GM12891 (cell line): ENCODE results near the gene PITPNC1.
"Not testable (repeated sequence)": the region's sequence is repeated elsewhere in the genome, so short reads cannot be mapped to it uniquely, and the experiment has no call there.

Experiments used
- DNase-seq: peaks from one replicate; pipeline ENCODE4 v3.0.0; 2011; ENCODE audit warnings: low spot score; ENCODE audit not compliant: insufficient read length
- FAIRE-seq: peaks from 2 replicates; lab custom pipeline; 2011; peaks lifted over from hg19 to GRCh38; lab: Jason Lieb, UNC
- PAX5 ChIP-seq: IDR thresholded peaks from 2 replicates; pipeline ENCODE4 v1.6.1; 2011; ENCODE audit warnings: low read length, moderate library complexity, mild to moderate bottlenecking; ENCODE audit not compliant: insufficient read depth, severe bottlenecking
- POLR2A ChIP-seq: IDR thresholded peaks from 2 replicates; pipeline ENCODE4 v1.6.1; 2011; ENCODE audit warnings: low read depth, low read length, control low read depth
- POLR2AphosphoS5 ChIP-seq: IDR thresholded peaks from 2 replicates; pipeline ENCODE4 v1.6.1; 2011; ENCODE audit warnings: low read depth, low read length, control low read depth
- POU2F2 ChIP-seq: IDR thresholded peaks from 2 replicates; pipeline ENCODE4 v1.6.1; 2011; ENCODE audit warnings: low read depth, mild to moderate bottlenecking, control low read depth, low read length, moderate library complexity
- SPI1 ChIP-seq: IDR thresholded peaks from 2 replicates; pipeline ENCODE4 v1.6.1; 2011; ENCODE audit warnings: low read depth, low read length, control low read depth
- TAF1 ChIP-seq: IDR thresholded peaks from 2 replicates; pipeline ENCODE4 v1.6.1; 2011; ENCODE audit warnings: low read depth, low read length, control low read depth

PITPNC1 gene

GRCh38 chr17:67492824-67493517 is 115.9 kb downstream of the PITPNC1 start:
- TF ChIP-seq SPI1 (no peak), PAX5 (no peak), POLR2AphosphoS5 (no peak), TAF1 (no peak), POU2F2 (no peak), POLR2A (no peak)
- no peak for DNase-seq
- FAIRE-seq: no peak

- TF ChIP-seq POLR2A (no peak), POU2F2 (no peak), PAX5 (no peak), POLR2AphosphoS5 (no peak), SPI1 (no peak), TAF1 (no peak)
- DNase-seq (no peak), FAIRE-seq (no peak)
Measured at GRCh38 chr17:67493812-67494211, 116.7 kb downstream of the PITPNC1 start.

- FAIRE-seq, DNase-seq: not testable (repeated sequence)
Measured at GRCh38 chr17:67495534-67495933, 118.5 kb downstream of the PITPNC1 start.

GRCh38 chr17:67496286-67496685 is 119.2 kb downstream of the PITPNC1 start:
- DNase-seq: no peak
- TF ChIP-seq TAF1: no peak
- TF ChIP-seq POLR2AphosphoS5: no peak
- no peak for TF ChIP-seq POLR2A
- TF ChIP-seq POU2F2: no peak
- TF ChIP-seq SPI1: no peak
- TF ChIP-seq PAX5: no peak
- no peak for FAIRE-seq

- FAIRE-seq: no peak
- TF ChIP-seq PAX5: no peak
- no peak for TF ChIP-seq SPI1
- no peak for TF ChIP-seq POLR2A
- TF ChIP-seq TAF1: no peak
- no peak for TF ChIP-seq POU2F2
- no peak for TF ChIP-seq POLR2AphosphoS5
- no peak for DNase-seq
Measured at GRCh38 chr17:67499685-67500084, 122.6 kb downstream of the PITPNC1 start.

GRCh38 chr17:67500261-67500660 is 123.2 kb downstream of the PITPNC1 start:
- FAIRE-seq (no peak), DNase-seq (no peak)
- TF ChIP-seq TAF1 (no peak), POU2F2 (no peak), SPI1 (no peak), POLR2AphosphoS5 (no peak), POLR2A (no peak), PAX5 (no peak)

- no peak for TF ChIP-seq TAF1
- no peak for TF ChIP-seq POU2F2
- TF ChIP-seq SPI1: no peak
- TF ChIP-seq POLR2A: no peak
- TF ChIP-seq PAX5: no peak
- TF ChIP-seq POLR2AphosphoS5: no peak
- no peak for FAIRE-seq
- no peak for DNase-seq
Measured at GRCh38 chr17:67500677-67501300, 123.7 kb downstream of the PITPNC1 start.

- TF ChIP-seq PAX5: no peak
- no peak for FAIRE-seq
Measured at GRCh38 chr17:67502151-67502550, 125.1 kb downstream of the PITPNC1 start.

GRCh38 chr17:67503184-67503583 is 126.1 kb downstream of the PITPNC1 start:
- DNase-seq (no peak), FAIRE-seq (no peak)
- TF ChIP-seq TAF1: no peak
- TF ChIP-seq PAX5: no peak
- no peak for TF ChIP-seq SPI1
- TF ChIP-seq POLR2AphosphoS5: no peak
- TF ChIP-seq POU2F2: no peak
- TF ChIP-seq POLR2A: no peak

More at GRCh38 chr17:67502151-67502550, 125.1 kb downstream of the PITPNC1 start:
- DNase-seq: no peak

GRCh38 chr17:67503739-67504138 is 126.7 kb downstream of the PITPNC1 start:
- no peak for FAIRE-seq
- no peak for TF ChIP-seq SPI1
- no peak for TF ChIP-seq POLR2A
- no peak for TF ChIP-seq TAF1
- no peak for TF ChIP-seq POLR2AphosphoS5
- TF ChIP-seq PAX5: no peak
- no peak for TF ChIP-seq POU2F2
- no peak for DNase-seq

GRCh38 chr17:67504182-67504581 is 127.1 kb downstream of the PITPNC1 start:
- TF ChIP-seq POLR2AphosphoS5: no peak
- no peak for TF ChIP-seq PAX5
- no peak for TF ChIP-seq POLR2A
- no peak for TF ChIP-seq SPI1
- no peak for TF ChIP-seq TAF1
- TF ChIP-seq POU2F2: no peak
- DNase-seq (no peak), FAIRE-seq (no peak)
